ENCODE data around the gene MEGF6. TPM values are rescaled to one million over a fixed set of nuclear protein-coding genes. Genes with fewer than 3 reads are reported as not detected.

Gene MEGF6
- total and polyA plus RNA-seq, 8 donors: 40.6 to 108 (median 51.5) TPM

DNA sequence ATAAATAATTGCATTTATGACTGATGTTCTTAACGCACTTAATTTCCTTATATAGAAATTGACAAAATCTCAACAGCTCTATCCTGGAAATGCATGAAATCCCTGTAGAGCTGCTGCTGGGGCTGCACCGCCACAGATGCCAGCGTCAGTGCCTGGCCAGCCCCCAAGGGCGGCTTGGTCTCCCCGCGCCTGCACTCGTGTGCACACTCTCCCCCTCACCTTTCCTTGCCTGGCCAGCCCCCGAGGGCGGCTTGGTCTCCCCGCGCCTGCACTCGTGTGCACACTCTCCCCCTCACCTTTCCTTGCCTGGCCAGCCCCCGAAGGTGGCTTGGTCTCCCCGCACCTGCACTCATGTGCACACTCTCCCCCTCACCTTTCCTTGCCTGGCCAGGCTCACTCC is 24.8 kb upstream of the MEGF6 start:
- H3K4me1 ChIP-seq: no peaks in the 10 kb centered on the region
- ATAC-seq: no peak
- H3K27me3 ChIP-seq: no peaks in the 10 kb centered on the region
- H3K4me3 ChIP-seq: no peak overlapping the region
- TF ChIP-seq, protein P1, sequence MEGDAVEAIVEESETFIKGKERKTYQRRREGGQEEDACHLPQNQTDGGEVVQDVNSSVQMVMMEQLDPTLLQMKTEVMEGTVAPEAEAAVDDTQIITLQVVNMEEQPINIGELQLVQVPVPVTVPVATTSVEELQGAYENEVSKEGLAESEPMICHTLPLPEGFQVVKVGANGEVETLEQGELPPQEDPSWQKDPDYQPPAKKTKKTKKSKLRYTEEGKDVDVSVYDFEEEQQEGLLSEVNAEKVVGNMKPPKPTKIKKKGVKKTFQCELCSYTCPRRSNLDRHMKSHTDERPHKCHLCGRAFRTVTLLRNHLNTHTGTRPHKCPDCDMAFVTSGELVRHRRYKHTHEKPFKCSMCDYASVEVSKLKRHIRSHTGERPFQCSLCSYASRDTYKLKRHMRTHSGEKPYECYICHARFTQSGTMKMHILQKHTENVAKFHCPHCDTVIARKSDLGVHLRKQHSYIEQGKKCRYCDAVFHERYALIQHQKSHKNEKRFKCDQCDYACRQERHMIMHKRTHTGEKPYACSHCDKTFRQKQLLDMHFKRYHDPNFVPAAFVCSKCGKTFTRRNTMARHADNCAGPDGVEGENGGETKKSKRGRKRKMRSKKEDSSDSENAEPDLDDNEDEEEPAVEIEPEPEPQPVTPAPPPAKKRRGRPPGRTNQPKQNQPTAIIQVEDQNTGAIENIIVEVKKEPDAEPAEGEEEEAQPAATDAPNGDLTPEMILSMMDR (IDR thresholded peaks at IDR 0.05): no peak
- intact Hi-C loops (cut with DNase I): no loop called here
- H3K27ac ChIP-seq: no peak overlapping the region
- no peaks in the 10 kb centered on the region for H3K9me3 ChIP-seq
- H3K36me3 ChIP-seq: peaks cover 0 to 100% of the 10 kb centered on the region in 2 donors
- peak in 1 of 4 donors; percentile 30 for DNase-seq

DNA sequence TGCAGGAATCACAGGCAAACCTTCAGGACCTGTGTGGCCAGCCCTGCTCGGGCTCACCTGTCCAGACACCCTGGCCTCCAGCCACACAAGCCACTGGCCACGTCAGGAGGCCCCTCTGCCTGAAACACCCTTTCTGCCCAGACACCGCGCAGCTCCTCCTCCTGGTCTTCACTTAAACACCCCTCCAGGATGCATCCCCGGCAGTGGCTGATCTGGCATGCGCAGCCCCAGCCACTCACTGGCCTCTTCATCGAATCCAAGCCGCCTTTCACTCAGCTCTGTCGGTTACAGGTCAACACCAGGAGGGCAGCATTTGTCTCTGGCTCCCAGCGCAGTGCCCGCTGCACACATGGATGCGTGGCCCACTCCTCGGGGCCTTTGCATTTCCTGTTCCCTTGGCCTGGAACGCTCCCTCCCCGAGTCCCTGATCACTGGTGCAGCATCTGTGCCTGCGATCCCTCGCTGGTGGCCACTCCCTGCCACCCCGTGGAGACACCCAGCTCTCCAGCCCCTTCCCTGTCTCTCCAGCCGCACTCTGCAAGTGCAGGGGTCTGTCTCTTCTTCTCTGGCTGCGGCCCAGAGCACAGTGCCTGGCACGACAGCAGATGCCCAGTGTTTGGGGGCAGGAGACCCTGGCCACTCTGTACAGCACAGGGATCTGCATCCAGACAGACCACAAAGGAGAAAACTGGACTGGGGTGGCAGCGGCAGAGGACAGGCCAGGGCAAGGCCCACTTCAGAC is 22.9 kb upstream of the MEGF6 start:
- H3K9me3 ChIP-seq: no peaks in the 10 kb centered on the region
- DNase-seq (peak in 1 of 4 donors; percentile 49), ATAC-seq (no peak)
- intact Hi-C loops (cut with DNase I): no loop called here
- H3K4me1 ChIP-seq: peaks cover 0 to 9% of the 10 kb centered on the region in 2 donors
- H3K27me3 ChIP-seq: no peaks in the 10 kb centered on the region
- TF ChIP-seq, protein P1 (IDR thresholded peaks at IDR 0.05): no peak
- H3K27ac ChIP-seq: no peak overlapping the region
- H3K36me3 ChIP-seq: peaks cover 0 to 100% of the 10 kb centered on the region in 2 donors
- H3K4me3 ChIP-seq: no peak overlapping the region

DNA sequence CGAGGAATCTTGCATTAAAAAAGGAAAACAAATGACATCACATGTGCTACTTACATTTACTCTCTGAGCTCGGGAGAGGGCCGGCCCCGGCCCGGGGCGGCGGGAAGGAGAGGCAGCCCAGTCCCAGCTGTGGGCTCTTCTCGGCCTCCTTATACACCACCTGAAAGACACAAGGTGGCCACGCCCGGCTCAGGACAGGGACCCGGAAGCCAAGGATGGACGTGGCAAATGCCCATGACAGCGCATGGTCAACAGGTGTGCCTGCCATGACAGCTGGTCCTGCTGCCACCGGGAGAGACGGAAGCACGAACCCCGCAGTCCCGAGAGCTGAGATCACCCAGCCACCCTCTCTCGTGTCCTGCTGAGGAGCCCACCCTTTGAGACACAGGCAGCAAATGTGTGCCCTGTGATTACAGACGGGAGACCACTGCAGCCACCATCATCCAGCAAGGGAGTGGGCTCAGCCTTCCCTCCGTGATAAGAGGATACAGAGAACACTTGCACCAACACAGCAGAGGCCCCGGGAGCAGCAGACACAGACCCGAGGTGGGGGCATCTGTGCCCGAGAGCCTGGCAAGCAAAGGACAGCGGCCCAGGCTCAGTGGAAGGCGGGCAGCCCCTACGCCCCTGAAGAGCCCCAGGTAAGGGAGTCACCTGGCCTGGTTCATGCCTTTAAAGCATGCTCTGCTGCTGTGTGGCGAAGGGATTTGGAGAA is 22.2 kb upstream of the MEGF6 start:
- Histone ChIP-seq H3K4me3 (no peak overlapping the region), H3K4me1 (peaks cover 0 to 9% of the 10 kb centered on the region in 2 donors), H3K27ac (no peak overlapping the region), H3K27me3 (no peaks in the 10 kb centered on the region), H3K36me3 (peaks cover 0 to 100% of the 10 kb centered on the region in 2 donors), H3K9me3 (no peaks in the 10 kb centered on the region)
- ATAC-seq: no peak
- intact Hi-C loops (cut with DNase I): no loop called here
- TF ChIP-seq, protein P1 (IDR thresholded peaks at IDR 0.05): no peak
- peak in 1 of 4 donors; percentile 63 for DNase-seq

DNA sequence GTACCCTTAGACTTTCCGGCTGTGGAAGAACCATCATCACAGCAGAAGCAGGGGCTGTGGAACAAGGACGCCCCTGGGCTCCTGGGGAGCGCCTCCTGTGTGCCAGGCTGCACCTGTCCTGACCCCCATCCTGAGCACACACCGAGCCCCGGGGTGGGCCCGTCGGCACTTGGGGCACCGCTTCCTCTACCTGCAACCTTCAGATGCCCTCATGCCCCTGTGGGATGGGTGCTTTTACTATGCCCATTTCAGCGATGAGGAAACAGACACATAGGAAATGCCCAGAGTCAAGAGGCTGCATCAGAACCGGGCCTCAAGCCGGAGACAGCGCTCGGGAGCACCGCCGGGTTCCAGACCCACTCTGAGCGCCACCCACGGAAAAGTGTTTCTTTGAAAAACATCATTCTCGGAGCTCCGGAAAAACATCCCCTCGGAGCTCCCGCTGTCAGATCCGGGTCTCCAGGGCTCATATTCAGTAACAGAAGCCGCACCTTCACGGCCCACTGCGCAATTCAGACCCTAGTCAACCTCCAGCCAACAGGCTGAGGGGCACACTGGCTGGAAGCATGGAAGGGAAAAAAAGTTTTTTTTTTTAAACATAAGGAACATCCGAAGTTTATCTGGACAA is 21.5 kb upstream of the MEGF6 start:
- intact Hi-C loops (cut with DNase I): no loop called here
- ATAC-seq (no peak), DNase-seq (peak in 1 of 4 donors; percentile 41)
- no peak overlapping the region for H3K27ac ChIP-seq
- no peaks in the 10 kb centered on the region for H3K27me3 ChIP-seq
- H3K36me3 ChIP-seq: peaks cover 0 to 100% of the 10 kb centered on the region in 2 donors
- H3K9me3 ChIP-seq: no peaks in the 10 kb centered on the region
- H3K4me1 ChIP-seq: peaks cover 0 to 9% of the 10 kb centered on the region in 2 donors
- H3K4me3 ChIP-seq: no peak overlapping the region
- TF ChIP-seq, protein P1 (IDR thresholded peaks at IDR 0.05): no peak

DNA sequence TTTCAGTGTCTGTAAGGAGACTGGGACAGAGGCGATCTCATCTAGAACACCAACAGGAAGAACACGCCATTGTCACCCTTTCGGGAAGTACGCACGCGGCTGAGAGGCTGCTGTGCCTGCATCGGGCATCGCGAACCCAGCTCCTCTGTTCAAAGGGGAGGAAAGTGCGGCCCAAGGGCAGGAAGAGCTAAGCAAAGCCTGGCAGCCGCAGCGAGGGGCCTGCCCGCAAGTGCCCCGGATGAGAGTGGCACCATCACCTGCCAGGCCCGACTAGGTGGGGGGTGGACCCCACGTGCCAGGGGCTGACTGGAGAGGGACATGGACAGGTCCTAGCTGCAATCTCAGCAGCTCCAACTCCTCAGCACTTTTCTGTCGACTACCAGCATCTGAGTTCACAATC is 21.0 kb upstream of the MEGF6 start:
- TF ChIP-seq, protein P1 (IDR thresholded peaks at IDR 0.05): no peak
- intact Hi-C loops (cut with DNase I): no loop called here
- H3K4me1 ChIP-seq: peaks cover 0 to 9% of the 10 kb centered on the region in 2 donors
- ATAC-seq: no peak
- no peaks in the 10 kb centered on the region for H3K9me3 ChIP-seq
- no peaks in the 10 kb centered on the region for H3K27me3 ChIP-seq
- H3K27ac ChIP-seq: no peak overlapping the region
- peak in 1 of 4 donors; percentile 49 for DNase-seq
- H3K36me3 ChIP-seq: peaks cover 0 to 100% of the 10 kb centered on the region in 2 donors
- H3K4me3 ChIP-seq: no peak overlapping the region

All from left lung (tissue), 10 donors.